Peyer's patch (tissue), 4 donors: ENCODE data around the gene MYOZ1. TPM values are rescaled to one million over a fixed set of nuclear protein-coding genes. Genes with fewer than 3 reads are reported as not detected.
A peak's percentile ranks its signal among the peaks of the same experiment; 100 is the strongest.

Experiments used
- DNase-seq, 3 donors: peaks; one replicate each; pipeline ENCODE4 v3.0.0-alpha.2; 2017 to 2019
- H3K27ac ChIP-seq, 4 donors: fragments of 200-600 bp; sonication (generic); one replicate each; pipeline ENCODE4 v1.5.1; 2016 to 2019
- H3K27me3 ChIP-seq, 2 donors: fragments of 200-600 bp; sonication (generic); one replicate each; pipeline ENCODE4 v1.5.1; 2019
- H3K36me3 ChIP-seq, 3 donors: fragments of 200-600 bp; sonication (generic); one replicate each; pipeline ENCODE4 v1.5.1; 2016 to 2019
- H3K4me1 ChIP-seq, 4 donors: fragments of 200-600 bp; sonication (generic); one replicate each; pipeline ENCODE4 v1.5.1; 2016 to 2019
- H3K4me3 ChIP-seq, 4 donors: fragments of 200-600 bp; sonication (generic); 1 replicate in 3 of 4; 2 replicates in 1 of 4; pipeline ENCODE4 v1.5.1; 2016 to 2019; ENCODE audit warnings: mild to moderate bottlenecking in 1 of 4
- H3K9me3 ChIP-seq, 4 donors: fragments of 200-600 bp; sonication (generic); one replicate each; pipeline ENCODE4 v1.5.1; 2016 to 2019; ENCODE audit warnings: mild to moderate bottlenecking in 1 of 4
- POLR2A ChIP-seq, 2 donors: fragments of 450-650 bp; IDR thresholded peaks; one replicate each; pipeline ENCODE4 v1.5.1; 2017; ENCODE audit warnings: antibody characterized with exemption in 2 of 2, mild to moderate bottlenecking in 2 of 2, moderate library complexity in 2 of 2
- total RNA-seq, 4 donors: library from RNA; depleted of rRNA; stranded (reverse); fragments of >200 nt; gene quantifications; one replicate each; pipeline ENCODE4 v1.1.0, GENCODE V29; 2016
- TF ChIP-seq, protein P1 (sequence below), 6 experiments: fragments of 450-650 bp in 4 of 6; fragments of 200-600 bp in 2 of 6; sonication (generic) in 1 of 6; IDR thresholded peaks; one replicate each; pipeline ENCODE4 v1.5.1; 2017 to 2019; ENCODE audit warnings: antibody characterized with exemption in 6 of 6, mild to moderate bottlenecking in 3 of 6, moderate library complexity in 1 of 6

The MYOZ1 gene
- total RNA-seq, 4 donors from 2014 or later = not detected

DNA sequence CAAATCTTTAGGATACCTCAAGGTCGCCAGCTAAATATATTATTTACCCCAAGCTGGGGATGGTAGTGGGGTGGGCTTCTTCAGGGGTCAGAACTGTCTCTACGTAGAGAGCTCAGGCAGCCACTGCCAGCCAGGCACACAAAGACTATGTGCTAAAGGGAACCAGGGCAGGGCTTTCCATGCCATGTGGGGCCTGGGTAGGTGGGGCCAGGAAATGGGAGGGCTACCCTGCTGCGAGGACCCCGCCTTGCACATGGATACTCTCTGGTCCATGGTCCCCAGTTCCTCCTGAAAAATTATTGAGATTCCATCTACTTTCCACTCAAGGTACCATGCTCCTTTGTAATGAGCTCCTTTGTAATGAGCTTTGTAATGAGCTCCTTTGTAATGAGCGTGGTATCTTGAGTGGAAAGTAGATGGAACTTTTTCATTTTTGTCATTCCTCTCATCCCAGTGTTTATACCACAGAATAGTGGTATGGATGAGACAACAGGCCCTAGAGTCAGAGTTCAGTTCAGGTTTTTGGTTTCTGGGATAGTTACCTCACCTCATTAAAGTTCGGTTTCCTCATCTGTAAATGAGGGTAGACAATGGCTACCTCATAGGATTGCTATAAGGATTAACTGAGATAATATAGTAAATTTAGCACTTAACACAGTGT is 8.7 kb upstream of the MYOZ1 start:
- no peak overlapping the region for H3K27ac ChIP-seq
- H3K36me3 ChIP-seq = no peaks in the 10 kb centered on the region
- peaks cover 0 to 17% (median 0%) of the 10 kb centered on the region in 4 donors for H3K4me1 ChIP-seq
- no peak overlapping the region for H3K4me3 ChIP-seq
- no peaks in the 10 kb centered on the region for H3K9me3 ChIP-seq
- TF ChIP-seq, protein P1, sequence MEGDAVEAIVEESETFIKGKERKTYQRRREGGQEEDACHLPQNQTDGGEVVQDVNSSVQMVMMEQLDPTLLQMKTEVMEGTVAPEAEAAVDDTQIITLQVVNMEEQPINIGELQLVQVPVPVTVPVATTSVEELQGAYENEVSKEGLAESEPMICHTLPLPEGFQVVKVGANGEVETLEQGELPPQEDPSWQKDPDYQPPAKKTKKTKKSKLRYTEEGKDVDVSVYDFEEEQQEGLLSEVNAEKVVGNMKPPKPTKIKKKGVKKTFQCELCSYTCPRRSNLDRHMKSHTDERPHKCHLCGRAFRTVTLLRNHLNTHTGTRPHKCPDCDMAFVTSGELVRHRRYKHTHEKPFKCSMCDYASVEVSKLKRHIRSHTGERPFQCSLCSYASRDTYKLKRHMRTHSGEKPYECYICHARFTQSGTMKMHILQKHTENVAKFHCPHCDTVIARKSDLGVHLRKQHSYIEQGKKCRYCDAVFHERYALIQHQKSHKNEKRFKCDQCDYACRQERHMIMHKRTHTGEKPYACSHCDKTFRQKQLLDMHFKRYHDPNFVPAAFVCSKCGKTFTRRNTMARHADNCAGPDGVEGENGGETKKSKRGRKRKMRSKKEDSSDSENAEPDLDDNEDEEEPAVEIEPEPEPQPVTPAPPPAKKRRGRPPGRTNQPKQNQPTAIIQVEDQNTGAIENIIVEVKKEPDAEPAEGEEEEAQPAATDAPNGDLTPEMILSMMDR (IDR thresholded peaks at IDR 0.05) = no peak
- no peak for TF ChIP-seq POLR2A (IDR thresholded peaks at IDR 0.05)
- DNase-seq = no peak
- no peaks in the 10 kb centered on the region for H3K27me3 ChIP-seq

DNA sequence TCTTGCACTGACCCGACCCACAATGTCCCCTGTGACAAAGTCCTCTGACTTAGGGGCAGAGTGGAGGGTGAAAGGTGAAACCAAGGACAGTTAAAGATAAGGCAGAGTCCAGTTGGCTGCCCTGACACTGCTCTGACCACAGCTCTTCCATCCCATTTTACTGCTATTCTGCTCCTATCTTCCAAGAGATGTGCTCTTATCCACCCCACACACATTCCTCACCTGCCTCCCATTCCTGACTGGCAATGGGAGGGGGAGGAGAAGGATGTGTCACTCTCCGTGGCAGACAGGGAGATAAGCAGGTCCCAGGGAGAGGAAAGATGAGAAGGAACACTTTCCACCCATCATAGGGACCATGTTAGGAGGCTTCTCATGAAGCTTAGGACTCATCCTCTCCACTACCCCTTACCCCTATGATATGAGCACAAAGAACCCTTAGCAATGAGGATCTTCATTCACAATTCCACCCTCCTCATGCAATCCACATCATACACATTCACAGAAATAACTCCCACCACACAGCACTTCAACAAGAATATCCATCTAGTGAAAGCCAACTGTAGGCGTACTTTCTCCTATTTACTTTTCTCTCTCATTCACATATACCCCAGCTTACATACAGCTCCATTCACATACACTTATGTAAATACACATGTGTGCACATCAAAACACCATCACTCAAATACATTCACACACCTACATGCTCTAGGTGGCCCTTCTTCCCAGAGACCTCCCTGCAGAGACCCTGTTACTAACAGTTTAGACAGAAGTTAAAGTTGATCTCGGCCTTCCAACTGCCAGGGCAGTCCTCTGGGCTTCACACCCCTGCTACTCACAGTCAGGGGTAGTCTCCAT is 7.9 kb upstream of the MYOZ1 start:
- no peaks in the 10 kb centered on the region for H3K36me3 ChIP-seq
- H3K4me3 ChIP-seq = no peak overlapping the region
- H3K27ac ChIP-seq = no peak overlapping the region
- TF ChIP-seq POLR2A (IDR thresholded peaks at IDR 0.05) = no peak
- TF ChIP-seq, protein P1 (IDR thresholded peaks at IDR 0.05) = no peak
- peaks cover 0 to 17% (median 0%) of the 10 kb centered on the region in 4 donors for H3K4me1 ChIP-seq
- DNase-seq = peak in 1 of 3 donors; percentile 3
- no peaks in the 10 kb centered on the region for H3K9me3 ChIP-seq
- no peaks in the 10 kb centered on the region for H3K27me3 ChIP-seq

DNA sequence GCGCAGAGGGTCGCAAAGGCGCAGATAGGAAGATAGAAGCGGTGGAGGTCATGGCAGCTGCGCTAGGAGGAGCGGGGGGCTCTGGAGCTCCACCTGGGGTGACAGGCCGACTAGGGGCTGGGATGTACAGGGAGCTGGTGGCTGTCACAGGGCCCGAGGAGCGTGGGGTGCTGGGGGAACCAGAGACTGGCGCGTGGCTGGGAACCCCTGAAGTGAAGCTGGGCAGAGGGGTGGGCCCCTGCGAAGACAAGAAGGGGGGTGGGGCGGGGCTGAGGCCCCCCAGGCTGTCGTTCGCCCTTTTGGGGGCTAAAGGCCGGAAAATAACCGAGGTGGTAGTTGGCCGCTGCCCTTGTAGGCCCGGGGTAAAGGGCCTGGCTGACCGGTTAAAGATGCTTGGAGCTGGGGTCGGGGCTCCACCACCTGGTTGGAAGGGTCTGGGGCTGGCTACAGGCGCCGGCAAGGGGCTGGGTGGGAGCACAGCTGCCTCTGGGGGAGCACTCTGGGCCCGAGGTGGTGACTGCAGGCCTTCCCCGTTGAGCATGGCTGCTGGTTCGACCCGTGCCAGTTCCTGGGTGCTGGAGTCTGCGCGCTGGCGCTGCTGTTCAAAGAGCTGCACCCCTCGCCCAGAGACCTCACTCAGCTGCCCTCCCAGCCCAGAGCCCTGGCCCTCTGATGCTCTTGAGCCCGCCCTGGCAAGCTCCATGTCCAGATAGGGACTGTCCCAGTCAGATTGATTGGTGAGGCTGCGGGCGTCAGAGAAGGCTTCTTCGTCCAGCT is 6.8 kb upstream of the MYOZ1 start:
- Histone ChIP-seq H3K36me3 (no peaks in the 10 kb centered on the region), H3K27me3 (no peaks in the 10 kb centered on the region), H3K27ac (peak overlapping the region in 2 of 4 donors; percentile 31 to 38), H3K4me3 (peak overlapping the region; percentile 47 to 66 (median 56)), H3K4me1 (peaks cover 0 to 17% (median 0%) of the 10 kb centered on the region in 4 donors), H3K9me3 (no peaks in the 10 kb centered on the region)
- TF ChIP-seq, protein P1 (IDR thresholded peaks at IDR 0.05) = no peak
- TF ChIP-seq POLR2A (IDR thresholded peaks at IDR 0.05) = no peak
- peak in 1 of 3 donors; percentile 44 for DNase-seq

DNA sequence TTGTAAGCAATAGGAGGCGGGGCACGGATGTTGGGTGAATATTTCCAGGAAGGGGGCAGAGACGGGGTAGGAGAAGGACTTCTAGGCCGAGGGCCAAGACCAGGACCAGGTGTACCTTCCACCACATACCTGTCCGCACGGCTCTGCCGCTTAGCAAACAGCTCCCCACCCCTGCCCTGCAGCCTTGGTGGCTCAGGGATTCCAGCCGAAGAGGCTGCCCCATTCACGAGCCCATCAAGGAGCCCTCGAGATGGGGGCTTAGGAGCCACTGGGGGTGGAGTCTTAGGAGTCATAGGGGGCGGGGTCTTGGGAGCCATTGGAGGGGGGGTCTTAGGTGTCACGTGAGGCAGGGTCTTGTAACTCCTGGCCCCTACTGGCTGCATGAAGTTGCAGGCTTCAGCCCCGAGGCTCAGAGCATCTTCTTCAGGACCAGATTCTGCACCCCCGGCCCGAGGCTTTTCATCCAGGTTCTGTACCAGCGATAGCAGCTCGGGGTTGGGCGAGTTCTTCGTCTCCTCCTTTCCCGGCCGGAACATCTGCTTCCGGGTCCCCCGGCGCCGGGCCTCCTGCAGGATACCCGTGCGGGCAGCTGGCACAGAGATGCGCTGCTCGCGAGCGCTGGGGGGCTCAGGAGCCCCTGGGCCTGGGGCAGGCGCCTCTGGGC is 6.1 kb upstream of the MYOZ1 start:
- Histone ChIP-seq H3K4me3 (peak overlapping the region; percentile 47 to 66 (median 56)), H3K27ac (peak overlapping the region in 2 of 4 donors; percentile 31 to 38), H3K27me3 (no peaks in the 10 kb centered on the region), H3K36me3 (no peaks in the 10 kb centered on the region), H3K4me1 (peaks cover 0 to 17% (median 0%) of the 10 kb centered on the region in 4 donors), H3K9me3 (no peaks in the 10 kb centered on the region)
- TF ChIP-seq, protein P1 (IDR thresholded peaks at IDR 0.05) = no peak
- no peak for TF ChIP-seq POLR2A (IDR thresholded peaks at IDR 0.05)
- DNase-seq = peak; percentile 25 to 65 (median 63)

DNA sequence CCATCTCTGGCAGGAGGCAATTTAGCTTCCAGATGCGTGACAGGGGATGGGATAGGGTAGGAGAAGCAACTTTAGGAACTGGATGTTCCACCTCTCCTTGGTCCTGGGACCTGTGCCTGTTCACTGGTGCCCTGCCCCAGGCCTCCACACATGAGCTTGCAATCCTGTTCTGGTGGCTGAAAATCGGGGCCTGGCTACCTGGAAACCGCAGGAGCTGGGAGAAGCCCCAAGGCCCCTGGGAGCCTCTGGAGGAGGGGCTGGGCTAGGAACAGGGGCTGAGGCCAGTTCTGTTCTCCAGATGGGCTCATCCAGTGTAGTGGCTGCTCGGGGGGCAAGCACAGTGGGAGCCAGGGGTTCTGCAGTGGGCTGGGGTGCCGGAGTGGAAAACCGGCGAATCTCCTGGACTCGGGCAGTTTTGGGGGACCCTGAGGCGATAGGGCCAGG is 5.3 kb upstream of the MYOZ1 start:
- H3K4me1 ChIP-seq = peaks cover 0 to 17% (median 0%) of the 10 kb centered on the region in 4 donors
- no peaks in the 10 kb centered on the region for H3K9me3 ChIP-seq
- H3K27me3 ChIP-seq = no peaks in the 10 kb centered on the region
- no peak overlapping the region for H3K27ac ChIP-seq
- no peak overlapping the region for H3K4me3 ChIP-seq
- no peaks in the 10 kb centered on the region for H3K36me3 ChIP-seq
- TF ChIP-seq, protein P1 (IDR thresholded peaks at IDR 0.05) = no peak
- TF ChIP-seq POLR2A (IDR thresholded peaks at IDR 0.05) = no peak
- DNase-seq = peak in 1 of 3 donors; percentile 23
